Globus pallidus (tissue), 1 donor: ENCODE data around the gene TAS2R20.

ENCODE experiments used
- DNase-seq: peaks from one replicate; pipeline ENCODE4 v3.0.0-alpha.2; 2015; ENCODE audit warnings: low spot score

Gene TAS2R20

DNA sequence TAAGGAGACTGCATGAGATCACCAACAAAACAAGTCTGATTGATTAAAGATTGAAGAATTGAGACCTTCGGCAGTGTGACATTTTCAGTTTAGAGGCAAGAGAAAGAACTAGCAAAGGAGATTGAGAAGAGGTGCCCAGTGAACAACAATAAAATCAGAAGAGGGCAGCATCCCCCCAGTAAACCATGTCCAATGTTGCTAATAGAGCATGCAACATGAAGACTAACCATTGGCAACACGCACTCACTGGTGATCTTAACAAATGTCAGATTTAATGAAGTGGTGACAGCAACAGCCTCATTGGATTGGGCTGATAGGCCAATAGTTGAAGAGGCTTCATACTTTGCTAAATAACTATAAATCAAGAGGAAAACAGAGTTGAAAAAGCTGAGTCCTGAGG is 38.3 kb downstream of the TAS2R20 start:
- peak; percentile 73 for DNase-seq

DNA sequence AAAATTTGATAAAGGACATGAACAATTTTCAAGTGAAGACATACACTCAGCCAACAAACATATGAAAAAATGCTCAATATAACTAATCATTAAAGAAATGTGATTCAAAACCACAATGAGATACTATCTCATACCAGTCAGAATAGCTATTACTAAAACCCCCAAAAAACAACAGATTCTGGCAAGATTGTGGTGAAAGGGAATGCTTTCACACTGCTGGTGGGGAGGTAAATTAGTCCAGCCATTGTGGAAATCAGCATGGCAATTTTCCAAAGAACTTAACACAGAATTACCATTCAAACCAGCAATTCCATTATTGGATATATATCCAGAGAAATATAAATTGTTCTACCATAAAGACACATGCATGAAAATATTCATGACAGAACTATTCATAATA is 40.4 kb downstream of the TAS2R20 start:
- DNase-seq = no peak

DNA sequence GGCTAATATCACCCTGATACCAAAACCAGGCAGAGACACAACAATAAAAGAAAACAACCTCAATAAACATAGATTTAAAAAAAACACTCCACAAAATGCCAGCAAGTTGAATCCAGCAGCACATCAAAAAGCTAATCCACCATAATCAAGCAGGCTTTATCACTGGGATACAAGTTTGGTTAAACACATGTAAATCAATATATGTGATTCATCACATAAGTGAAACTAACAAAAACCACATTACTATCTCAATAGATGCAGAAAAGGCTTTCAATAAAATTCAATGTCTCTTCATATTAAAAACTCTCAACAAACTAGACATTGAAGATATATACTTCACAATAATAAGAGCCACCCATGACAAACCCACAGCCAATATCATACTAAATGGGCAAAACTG is 42.0 kb downstream of the TAS2R20 start:
- no peak for DNase-seq

DNA sequence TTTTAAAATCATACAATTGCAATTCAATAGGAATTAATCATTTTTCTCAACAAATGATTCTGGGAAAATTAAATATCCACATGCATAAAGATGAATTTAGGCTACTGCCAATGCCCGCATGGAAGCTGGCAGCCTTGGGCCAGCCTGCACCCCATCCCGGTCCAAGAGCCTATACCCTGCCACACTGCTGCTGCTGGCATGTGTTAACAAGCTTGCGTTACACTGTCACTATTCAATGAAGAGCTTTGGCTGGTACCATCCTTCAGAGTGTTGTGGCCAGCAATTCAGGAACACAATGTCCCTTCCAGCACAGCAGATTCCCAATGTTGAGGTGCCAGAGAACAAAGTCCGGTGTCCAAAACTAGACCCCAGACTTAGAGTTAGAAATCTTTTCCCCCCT is 45.5 kb downstream of the TAS2R20 start:
- peak; percentile 61 for DNase-seq
